HepG2 (cell line): ENCODE measurements around the gene ELN. TPM values are rescaled to one million over a fixed set of nuclear protein-coding genes. Genes with fewer than 3 reads are reported as not detected.

ENCODE experiments used
- BRCA1 ChIP-seq: sonication (generic); formaldehyde crosslinking; IDR thresholded peaks from 2 replicates; pipeline ENCODE4 v1.4.0; 2020; ENCODE audit warnings: missing genetic modification reagents
- CEBPZ ChIP-seq: IDR thresholded peaks from 2 replicates; pipeline ENCODE4 v1.6.1; 2012; ENCODE audit warnings: low read length, improper control_type of control experiment
- HDAC1 ChIP-seq: sonication (generic); formaldehyde crosslinking; IDR thresholded peaks from 2 replicates; pipeline ENCODE4 v1.5.1; 2020; ENCODE audit warnings: mild to moderate bottlenecking, missing genetic modification reagents
- HES4 ChIP-seq: sonication (generic); formaldehyde crosslinking; IDR thresholded peaks from 2 replicates; pipeline ENCODE4 v1.9.0; 2021; ENCODE audit warnings: mild to moderate bottlenecking, missing genetic modification reagents, borderline replicate concordance
- KDM1A ChIP-seq: IDR thresholded peaks from 2 replicates; pipeline ENCODE4 v1.6.1; 2016; ENCODE audit warnings: missing compliant biosample characterization
- NKX3-1 ChIP-seq: sonication (generic); formaldehyde crosslinking; IDR thresholded peaks from 2 replicates; pipeline ENCODE4 v1.5.0; 2020; ENCODE audit warnings: missing genetic modification reagents
- NR3C1 ChIP-seq: sonication (generic); formaldehyde crosslinking; IDR thresholded peaks from 2 replicates; pipeline ENCODE4 v1.4.0; 2020; ENCODE audit warnings: missing genetic modification reagents
- PRDM4 ChIP-seq: sonication (generic); formaldehyde crosslinking; IDR thresholded peaks from 2 replicates; pipeline ENCODE4 v1.9.0; 2021; ENCODE audit warnings: missing genetic modification reagents, borderline replicate concordance
- RXRA ChIP-seq: sonication (generic); formaldehyde crosslinking; IDR thresholded peaks from 2 replicates; pipeline ENCODE4 v1.5.1; 2020; ENCODE audit warnings: missing genetic modification reagents
- SOX6 ChIP-seq, 2 experiments: fragments of 450-650 bp in 1 of 2; sonication (generic) in 1 of 2; formaldehyde crosslinking in 1 of 2; IDR thresholded peaks; 2 replicates each; pipeline versions ENCODE4 v1.4.0 to v1.6.1; 2017 to 2020; ENCODE audit warnings: antibody characterized with exemption in 1 of 2, mild to moderate bottlenecking in 1 of 2, missing genetic modification reagents in 1 of 2
- SSRP1 ChIP-seq: IDR thresholded peaks from 2 replicates; pipeline ENCODE4 v1.6.1; 2016; ENCODE audit warnings: control low read depth
- TCF12 ChIP-seq, 2 experiments: fragments of 450-650 bp in 1 of 2; sonication (generic) in 1 of 2; formaldehyde crosslinking in 1 of 2; IDR thresholded peaks; 2 replicates each; pipeline versions ENCODE4 v1.6.1 to v1.8.0; 2017 to 2022; ENCODE audit warnings: antibody characterized with exemption in 1 of 2, mild to moderate bottlenecking in 1 of 2, missing genetic modification reagents in 1 of 2, moderate library complexity in 1 of 2
- TMF1 ChIP-seq: sonication (generic); formaldehyde crosslinking; IDR thresholded peaks from 2 replicates; pipeline ENCODE4 v1.8.1; 2022; ENCODE audit warnings: low read depth, missing genetic modification reagents
- ZC3H13 ChIP-seq: sonication (generic); formaldehyde crosslinking; IDR thresholded peaks from 2 replicates; pipeline ENCODE4 v1.8.1; 2023; ENCODE audit warnings: mild to moderate bottlenecking, missing genetic modification reagents, moderate library complexity
- ZC3H4 ChIP-seq: sonication (generic); formaldehyde crosslinking; IDR thresholded peaks from 2 replicates; pipeline ENCODE4 v1.4.0; 2020; ENCODE audit warnings: missing genetic modification reagents, borderline replicate concordance
- ZFP36L2 ChIP-seq: sonication (generic); formaldehyde crosslinking; IDR thresholded peaks from 2 replicates; pipeline ENCODE4 v1.4.0; 2020; ENCODE audit warnings: missing genetic modification reagents
- ZMYM4 ChIP-seq: sonication (generic); formaldehyde crosslinking; IDR thresholded peaks from 2 replicates; pipeline ENCODE4 v1.8.1; 2023; ENCODE audit warnings: mild to moderate bottlenecking, missing genetic modification reagents
- ZNF451 ChIP-seq: sonication (generic); formaldehyde crosslinking; IDR thresholded peaks from 2 replicates; pipeline ENCODE4 v1.5.0; 2020; ENCODE audit warnings: mild to moderate bottlenecking, missing genetic modification reagents
- ZNF576 ChIP-seq: sonication (generic); formaldehyde crosslinking; IDR thresholded peaks from 2 replicates; pipeline ENCODE4 v1.4.0; 2020; ENCODE audit warnings: mild to moderate bottlenecking, missing genetic modification reagents
- ZNF678 ChIP-seq: sonication (generic); formaldehyde crosslinking; IDR thresholded peaks from 2 replicates; pipeline ENCODE4 v1.4.0; 2020; ENCODE audit warnings: mild to moderate bottlenecking, missing genetic modification reagents
- ZNF724P ChIP-seq: sonication (generic); formaldehyde crosslinking; IDR thresholded peaks from 2 replicates; pipeline ENCODE4 v1.8.0; 2022; ENCODE audit warnings: missing genetic modification reagents, borderline replicate concordance
- ZNF773 ChIP-seq: sonication (generic); formaldehyde crosslinking; IDR thresholded peaks from 2 replicates; pipeline ENCODE4 v1.4.0; 2020; ENCODE audit warnings: missing genetic modification reagents, borderline replicate concordance
- ZZZ3 ChIP-seq: sonication (generic); formaldehyde crosslinking; IDR thresholded peaks from 2 replicates; pipeline ENCODE4 v1.4.0; 2020; ENCODE audit warnings: missing genetic modification reagents, mild to moderate bottlenecking, borderline replicate concordance
- polyA plus RNA-seq, 8 experiments: library from polyadenylated mRNA; depleted of rRNA in 3 of 8; stranded (reverse) in 7 of 8; unstranded in 1 of 8; fragments of >200 nt; fragmentation: Illumina TruSeq in 4 of 8; extraction: Trizol in 4 of 8; gene quantifications; 2 replicates each; pipeline versions ENCODE4 v1.2.1 to v1.2.3, GENCODE V29; 2011 to 2016; ENCODE audit warnings: low read depth in 4 of 8, missing spikeins in 1 of 8, mixed read lengths in 1 of 8; ENCODE audit not compliant: insufficient read depth in 1 of 8
- total RNA-seq, 5 experiments: library from RNA; depleted of rRNA; stranded (reverse); fragments of >200 nt; fragmentation: Illumina TruSeq; extraction: Trizol; gene quantifications; 2 replicates each; pipeline ENCODE4 v1.2.3, GENCODE V29; 2016; ENCODE audit warnings: low read depth in 1 of 5
- TF ChIP-seq, protein P1 (sequence below): sonication (generic); formaldehyde crosslinking; IDR thresholded peaks from 2 replicates; pipeline ENCODE4 v1.5.0; 2020; ENCODE audit warnings: missing genetic modification reagents

The ELN gene
- total and polyA plus RNA-seq, 2 of the 13 experiments (the other 11 are each of a cell fraction or from before 2014, with no cell fraction given) = 0.15 to 0.37 TPM

- TF ChIP-seq TMF1 (no peak), RXRA (CRISPR knock-in tag) (0 out of 2 replicates have a peak, but pooled peaks have one; percentile 43), ZNF773 (CRISPR knock-in tag) (no peak), NKX3-1 (CRISPR knock-in tag) (no peak), ZMYM4 (CRISPR knock-in tag) (no peak), ZNF576 (CRISPR knock-in tag) (no peak), PRDM4 (CRISPR knock-in tag) (no peak), ZFP36L2 (CRISPR knock-in tag) (no peak), BRCA1 (CRISPR knock-in tag) (no peak), ZNF724P (CRISPR knock-in tag) (no peak), CEBPZ (no peak), ZC3H13 (CRISPR knock-in tag) (no peak), ZNF451 (no peak), HES4 (CRISPR knock-in tag) (no peak), HDAC1 (no peak), ZZZ3 (CRISPR knock-in tag) (no peak), SSRP1 (CRISPR knock-in tag) (no peak), SOX6 (IDR thresholded peaks at IDR 0.05) (no peak), SOX6 (CRISPR knock-in tag; IDR thresholded peaks at IDR 0.05) (no peak), TCF12 (IDR thresholded peaks at IDR 0.05) (no peak), TCF12 (CRISPR knock-in tag; IDR thresholded peaks at IDR 0.05) (no peak), NR3C1 (CRISPR knock-in tag) (no peak), KDM1A (CRISPR knock-in tag) (no peak), ZNF678 (CRISPR knock-in tag) (no peak), ZC3H4 (CRISPR knock-in tag) (no peak)
- TF ChIP-seq, protein P1, sequence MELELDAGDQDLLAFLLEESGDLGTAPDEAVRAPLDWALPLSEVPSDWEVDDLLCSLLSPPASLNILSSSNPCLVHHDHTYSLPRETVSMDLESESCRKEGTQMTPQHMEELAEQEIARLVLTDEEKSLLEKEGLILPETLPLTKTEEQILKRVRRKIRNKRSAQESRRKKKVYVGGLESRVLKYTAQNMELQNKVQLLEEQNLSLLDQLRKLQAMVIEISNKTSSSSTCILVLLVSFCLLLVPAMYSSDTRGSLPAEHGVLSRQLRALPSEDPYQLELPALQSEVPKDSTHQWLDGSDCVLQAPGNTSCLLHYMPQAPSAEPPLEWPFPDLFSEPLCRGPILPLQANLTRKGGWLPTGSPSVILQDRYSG (CRISPR knock-in tag) = no peak
Observed at GRCh38 chr7:74083117-74083876, 55.3 kb downstream of the ELN start, which contains the start of gene LIMK1 (continued).
